NB4 (cell line): ENCODE measurements around the gene TEAD1.

ENCODE experiments used
- DNase-seq: peaks from one replicate; pipeline ENCODE4 v3.0.0; 2010; ENCODE audit warnings: low read depth
- H3K4me3 ChIP-seq: one replicate; pipeline ENCODE4 v1.5.1; 2011; ENCODE audit warnings: mild to moderate bottlenecking, low read depth, low read length, moderate library complexity
- CTCF ChIP-seq: IDR thresholded peaks from one replicate; pipeline ENCODE4 v1.5.1; 2012; ENCODE audit warnings: low read depth, low read length
- MAX ChIP-seq: IDR thresholded peaks from 2 replicates; pipeline ENCODE4 v1.6.1; 2011; ENCODE audit warnings: low read depth, low read length
- MYC ChIP-seq: IDR thresholded peaks from 2 replicates; pipeline ENCODE4 v1.6.1; 2011; ENCODE audit warnings: low read depth, low read length
- POLR2A ChIP-seq: IDR thresholded peaks from 2 replicates; pipeline ENCODE4 v1.6.1; 2011; ENCODE audit warnings: mild to moderate bottlenecking; ENCODE audit not compliant: insufficient read length; ENCODE audit errors: extremely low read depth

TEAD1 gene

GRCh38 chr11:12741671-12742216 is 67.5 kb downstream of the TEAD1 start:
- no peak for TF ChIP-seq MYC
- TF ChIP-seq CTCF: no peak
- no peak for TF ChIP-seq MAX
- TF ChIP-seq POLR2A: no peak
- DNase-seq: no peak
- H3K4me3 ChIP-seq: no peak overlapping the region

GRCh38 chr11:12743834-12744449 is 69.7 kb downstream of the TEAD1 start:
- no peak overlapping the region for H3K4me3 ChIP-seq
- TF ChIP-seq CTCF (no peak), POLR2A (no peak), MAX (no peak), MYC (no peak)
- no peak for DNase-seq

GRCh38 chr11:12744826-12745502 is 70.7 kb downstream of the TEAD1 start:
- DNase-seq: no peak
- H3K4me3 ChIP-seq: no peak overlapping the region
- TF ChIP-seq POLR2A (no peak), MYC (no peak), CTCF (no peak), MAX (no peak)

GRCh38 chr11:12745787-12746186 is 71.6 kb downstream of the TEAD1 start:
- no peak overlapping the region for H3K4me3 ChIP-seq
- no peak for DNase-seq
- TF ChIP-seq CTCF (no peak), MAX (no peak), MYC (no peak), POLR2A (no peak)

- DNase-seq: peak; percentile 7
- TF ChIP-seq POLR2A (no peak), MYC (no peak), MAX (no peak), CTCF (no peak)
- H3K4me3 ChIP-seq: no peak overlapping the region
These were observed 72.4 kb downstream of the TEAD1 start for GRCh38 chr11:12746593-12747097.
